K562 (cell line): Measurements from ENCODE around the gene MEX3C. TPM values are rescaled to one million over a fixed set of nuclear protein-coding genes. Genes with fewer than 3 reads are reported as not detected.
A peak's percentile ranks its signal among the peaks of the same experiment; 100 is the strongest.

Experiments
- ATAC-seq: fragments of 200-7000 bp; cut with Tn5 transposase; 3 replicates; pipeline ENCODE4 v1.9.1; 2020; ENCODE audit warnings: moderate library complexity
- BruUV-seq: library from RNA; stranded (reverse); fragments of 400-500 nt; replicated peaks from 2 replicates; lab custom pipeline; 2021; lab: Mats Ljungman, UMichigan
- CTCF ChIA-PET: fragments of 300-600 bp; formaldehyde crosslinking; extraction: SDS; loops from one replicate; lab custom pipeline; 2021; ENCODE audit warnings: low intra/inter-chr PET ratio; lab: Yijun Ruan, JAX
- POLR2A ChIA-PET: fragments of 300-600, 350-650 bp; sonication (Branson Sonifier 250); formaldehyde crosslinking; extraction: SDS; loops from one replicate; lab custom pipeline; 2021; ENCODE audit warnings: antibody characterized with exemption, inconsistent platforms; lab: Yijun Ruan, JAX
- DNase-seq, 4 experiments: peaks; one replicate each; pipeline versions ENCODE4 v3.0.0 to v3.0.0-alpha.2; 2011 to 2018; ENCODE audit warnings: low spot score in 3 of 4, mixed read lengths in 3 of 4; ENCODE audit errors: extremely low read depth in 1 of 4
- FAIRE-seq: peaks from 2 replicates; lab custom pipeline; 2011; peaks lifted over from hg19 to GRCh38; lab: Jason Lieb, UNC
- H2AFZ ChIP-seq: 2 replicates; pipeline ENCODE4 v1.6.0; 2011; ENCODE audit warnings: low read depth, low read length, control low read depth, inconsistent platforms
- H3K27ac ChIP-seq: fragments of 200-600 bp; 3 replicates; pipeline ENCODE4 v1.8.0; 2011; ENCODE audit warnings: low read depth, mild to moderate bottlenecking, control low read depth, inconsistent platforms, low read length, moderate library complexity, mixed read lengths; ENCODE audit errors: extremely low read depth
- H3K27me3 ChIP-seq, 2 experiments: fragments of 300-600 bp in 1 of 2; 2 replicates in 1 of 2; 3 replicates in 1 of 2; pipeline versions ENCODE4 v1.6.0 to v1.8.0; 2011; ENCODE audit warnings: inconsistent platforms in 2 of 2, low read length in 2 of 2, mild to moderate bottlenecking in 1 of 2, mixed read lengths in 1 of 2, moderate library complexity in 1 of 2; ENCODE audit not compliant: control insufficient read depth in 2 of 2, insufficient read depth in 2 of 2
- H3K36me3 ChIP-seq: fragments of 300-600 bp; 3 replicates; pipeline ENCODE4 v1.8.0; 2011; ENCODE audit warnings: mild to moderate bottlenecking, low read length, inconsistent platforms; ENCODE audit not compliant: control insufficient read depth, insufficient read depth
- H3K4me1 ChIP-seq, 2 experiments: fragments of 200-600 bp in 1 of 2; replicated peaks in 1 of 2; 2 replicates in 1 of 2; 3 replicates in 1 of 2; pipeline versions ENCODE4 v1.5.1 to v1.8.0; 2011; ENCODE audit warnings: inconsistent platforms in 2 of 2, low read length in 2 of 2, mild to moderate bottlenecking in 1 of 2, mixed read lengths in 1 of 2, moderate library complexity in 1 of 2; ENCODE audit not compliant: control insufficient read depth in 2 of 2, insufficient read depth in 2 of 2
- H3K4me2 ChIP-seq: 2 replicates; pipeline ENCODE4 v1.6.1; 2011; ENCODE audit warnings: low read length, control low read depth, inconsistent platforms, mixed read lengths; ENCODE audit not compliant: insufficient read depth
- H3K4me3 ChIP-seq: fragments of 200-600 bp; sonication (generic), shearing (Covaris generic); 2 replicates; pipeline ENCODE4 v1.5.1; 2016; ENCODE audit warnings: control low read depth, inconsistent platforms
- H3K79me2 ChIP-seq: fragments of 200-600 bp; 3 replicates; pipeline ENCODE4 v1.8.0; 2011; ENCODE audit warnings: low read length, inconsistent platforms; ENCODE audit not compliant: control insufficient read depth, insufficient read depth
- H3K9ac ChIP-seq, 2 experiments: 2 replicates each; pipeline versions ENCODE4 v1.6.0 to v1.6.1; 2011; ENCODE audit warnings: low read depth in 2 of 2, low read length in 2 of 2, control low read depth in 1 of 2, inconsistent platforms in 1 of 2, mild to moderate bottlenecking in 1 of 2, mixed read lengths in 1 of 2; ENCODE audit not compliant: insufficient read depth in 1 of 2
- H3K9me1 ChIP-seq: one replicate; pipeline ENCODE4 v1.6.0; 2011; ENCODE audit warnings: inconsistent platforms, mild to moderate bottlenecking, low read length, moderate library complexity; ENCODE audit not compliant: control insufficient read depth, insufficient read depth
- H3K9me3 ChIP-seq: replicated peaks from 2 replicates; pipeline ENCODE4 v1.5.1; 2011; ENCODE audit warnings: low read depth, low read length, inconsistent platforms; ENCODE audit not compliant: control insufficient read depth, insufficient read depth
- H4K20me1 ChIP-seq: replicated peaks from 2 replicates; pipeline ENCODE4 v1.6.1; 2011; ENCODE audit warnings: low read length, inconsistent platforms, mixed read lengths; ENCODE audit not compliant: control insufficient read depth, insufficient read depth
- WGBS: fragments of 100-300 bp; shearing (Covaris generic); methylation state at CpG from one replicate; pipeline ENCODE4 v1.1.6; 2016; ENCODE audit warnings: low coverage, mixed read lengths; ENCODE audit not compliant: insufficient coverage; ENCODE audit errors: missing lambda C conversion rate; 5-methylcytosine and 5-hydroxymethylcytosine counted together
- in situ Hi-C: fragments of 300-500 bp; cut with MboI; formaldehyde crosslinking; loops from 4 replicates; pipeline ENCODE4 v1.15.0; 2018; ENCODE audit warnings: inconsistent platforms, mixed read lengths
- intact Hi-C: fragments of 100-400 bp; cut with micrococcal nuclease; formaldehyde crosslinking; loops from 2 replicates; pipeline ENCODE4 v1.14.2; 2022
- polyA plus RNA-seq, 8 experiments: library from polyadenylated mRNA; depleted of rRNA in 4 of 8; stranded (reverse) in 5 of 8; unstranded in 3 of 8; fragments of >200 nt; fragmentation: Nextera tagmentation in 2 of 8; fragmentation: Illumina TruSeq in 1 of 8; extraction: Ambion mirVana in 2 of 8; extraction: Trizol in 1 of 8; gene quantifications; 2 replicates each; pipeline versions ENCODE4 v1.2.1 to v1.2.3, GENCODE V29; 2011 to 2014; ENCODE audit warnings: inconsistent platforms in 1 of 8, missing spikeins in 1 of 8
- total RNA-seq, 7 experiments: library from RNA; depleted of rRNA in 6 of 7; stranded (reverse); fragments of >200 nt in 6 of 7; fragmentation: Illumina TruSeq in 2 of 7; extraction: Trizol in 2 of 7; gene quantifications; 2 replicates each; pipeline versions ENCODE4 v1.2.1 to v1.2.3, GENCODE V29; 2011 to 2021; ENCODE audit warnings: low replicate concordance in 1 of 7
- TF ChIP-seq, protein P1 (sequence below): fragments of 450-650 bp; IDR thresholded peaks from 2 replicates; pipeline ENCODE4 v1.6.1; 2016
- TF ChIP-seq, protein P2 (sequence below): fragments of 450-650 bp; formaldehyde crosslinking; IDR thresholded peaks from 2 replicates; pipeline ENCODE4 v1.4.0; 2022; ENCODE audit warnings: missing genetic modification characterization

The MEX3C gene
- total and polyA plus RNA-seq, 9 of the 15 experiments (the other 6 are each of a cell fraction or from before 2014, with no cell fraction given), result 2.4 to 14.2 (median 10.6) TPM

DNA sequence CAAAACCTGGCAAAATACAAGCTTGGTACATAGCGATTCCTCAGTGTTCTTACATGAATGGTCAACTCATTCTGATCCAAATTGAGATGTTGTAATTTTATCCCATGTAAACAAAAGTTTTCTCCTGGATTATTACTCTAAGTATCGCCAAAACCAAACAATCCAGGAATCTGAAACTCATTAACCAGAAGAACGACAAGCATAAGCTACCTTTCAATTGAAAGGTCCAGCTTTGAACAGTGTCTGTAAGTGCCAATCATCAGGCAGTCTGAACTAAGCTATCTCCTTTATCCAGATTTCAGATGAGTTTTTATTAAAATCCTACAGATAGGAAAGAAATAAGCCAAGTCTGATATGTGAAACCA lies 2.4 kb downstream of the MEX3C start:
- TF ChIP-seq, protein P1, sequence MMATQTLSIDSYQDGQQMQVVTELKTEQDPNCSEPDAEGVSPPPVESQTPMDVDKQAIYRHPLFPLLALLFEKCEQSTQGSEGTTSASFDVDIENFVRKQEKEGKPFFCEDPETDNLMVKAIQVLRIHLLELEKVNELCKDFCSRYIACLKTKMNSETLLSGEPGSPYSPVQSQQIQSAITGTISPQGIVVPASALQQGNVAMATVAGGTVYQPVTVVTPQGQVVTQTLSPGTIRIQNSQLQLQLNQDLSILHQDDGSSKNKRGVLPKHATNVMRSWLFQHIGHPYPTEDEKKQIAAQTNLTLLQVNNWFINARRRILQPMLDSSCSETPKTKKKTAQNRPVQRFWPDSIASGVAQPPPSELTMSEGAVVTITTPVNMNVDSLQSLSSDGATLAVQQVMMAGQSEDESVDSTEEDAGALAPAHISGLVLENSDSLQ, result peak; percentile 66
- TF ChIP-seq, protein P2, sequence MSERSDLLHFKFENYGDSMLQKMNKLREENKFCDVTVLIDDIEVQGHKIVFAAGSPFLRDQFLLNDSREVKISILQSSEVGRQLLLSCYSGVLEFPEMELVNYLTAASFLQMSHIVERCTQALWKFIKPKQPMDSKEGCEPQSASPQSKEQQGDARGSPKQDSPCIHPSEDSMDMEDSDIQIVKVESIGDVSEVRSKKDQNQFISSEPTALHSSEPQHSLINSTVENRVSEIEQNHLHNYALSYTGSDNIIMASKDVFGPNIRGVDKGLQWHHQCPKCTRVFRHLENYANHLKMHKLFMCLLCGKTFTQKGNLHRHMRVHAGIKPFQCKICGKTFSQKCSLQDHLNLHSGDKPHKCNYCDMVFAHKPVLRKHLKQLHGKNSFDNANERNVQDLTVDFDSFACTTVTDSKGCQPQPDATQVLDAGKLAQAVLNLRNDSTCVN (CRISPR knock-in tag), result no peak
- H3K27ac ChIP-seq, result no peak overlapping the region
- FAIRE-seq, result no peak

More for the DNA sequence above, 2.4 kb downstream of the MEX3C start:
- no peak for DNase-seq
- Histone ChIP-seq H3K27me3 (no peaks in the 10 kb centered on the region), H3K9me3 (no peaks in the 10 kb centered on the region), H4K20me1 (no peaks in the 10 kb centered on the region; the same call in 1 of the 2 replicates), H3K4me1 (peaks cover 12 to 19% of the 10 kb centered on the region in 2 experiments; a peak in 4 of 5 replicates), H3K4me2 (peak overlapping the region; percentile 89), H3K9ac (peak overlapping the region in 1 of 2 experiments; percentile 79; a peak in 2 of 4 replicates), H3K9me1 (peaks cover 3% of the 10 kb centered on the region), H3K4me3 (peak overlapping the region; percentile 78), H2AFZ (no peak overlapping the region), H3K36me3 (peaks cover 4% of the 10 kb centered on the region; the same call in 1 of the 3 replicates), H3K79me2 (peaks cover 67% of the 10 kb centered on the region)
- intact Hi-C loops (no loop called here), in situ Hi-C loops (no loop called here)
- ATAC-seq, result no peak
- ChIA-PET CTCF (no interaction called here), POLR2A (interaction anchor here (0.7 to 7.9 kb wide), 5 partner anchors 9 to 168 kb away, joined by 3 to 43 read pairs (median 4); no protein-coding TSS in a partner anchor)
- 10% methylated on average over 3 of the region's 3 CpGs for WGBS
- BruUV-seq, result no TSS peak
